Naive thymus-derived CD4-positive, alpha-beta T cell (primary cell): ENCODE measurements around the gene ZBTB7C. TPM values are rescaled to one million over a fixed set of nuclear protein-coding genes. Genes with fewer than 3 reads are reported as not detected.

ENCODE experiments used
- ATAC-seq: fragments of 150-1000 bp; cut with Tn5 transposase; 2 replicates; pipeline ENCODE4 v1.10.0; 2021; ENCODE audit warnings: mild to moderate bottlenecking, moderate library complexity
- CTCF ChIA-PET: fragments of 350-600 bp; sonication (Branson Sonifier 250); formaldehyde crosslinking; loops from one replicate; lab custom pipeline; 2021; ENCODE audit warnings: antibody characterized with exemption; lab: Charles Lee
- POLR2A ChIA-PET: fragments of 350-600 bp; sonication (Branson Sonifier 250); formaldehyde crosslinking; loops from one replicate; lab custom pipeline; 2021; ENCODE audit warnings: antibody characterized with exemption, inconsistent platforms; lab: Charles Lee
- DNase-seq, 9 donors: peaks; one replicate each; pipeline versions ENCODE4 v3.0.0 to v3.0.0-alpha.2; 2020 to 2022; ENCODE audit warnings: mixed read lengths in 1 of 9
- H3K27ac ChIP-seq: one replicate; pipeline ENCODE4 v1.7.0; 2013; ENCODE audit warnings: mild to moderate bottlenecking, low read depth, low read length, moderate library complexity
- H3K27me3 ChIP-seq, 2 donors: one replicate each; pipeline ENCODE4 v1.7.0; 2013; ENCODE audit warnings: low read length in 2 of 2, mild to moderate bottlenecking in 2 of 2, moderate library complexity in 2 of 2; ENCODE audit not compliant: control insufficient read depth in 2 of 2, insufficient read depth in 2 of 2
- H3K36me3 ChIP-seq, 3 experiments: 1 replicate in 2 of 3; 2 replicates in 1 of 3; pipeline ENCODE4 v1.7.0; 2013; ENCODE audit warnings: low read length in 3 of 3, mild to moderate bottlenecking in 3 of 3, moderate library complexity in 1 of 3; ENCODE audit not compliant: insufficient read depth in 3 of 3, control insufficient read depth in 2 of 3
- H3K4me1 ChIP-seq, 2 donors: one replicate each; pipeline ENCODE4 v1.7.0; 2013; ENCODE audit warnings: low read length in 2 of 2, mild to moderate bottlenecking in 2 of 2, moderate library complexity in 1 of 2; ENCODE audit not compliant: control insufficient read depth in 2 of 2, insufficient read depth in 2 of 2
- H3K4me3 ChIP-seq: 2 replicates; pipeline ENCODE4 v1.7.0; 2013; ENCODE audit warnings: mild to moderate bottlenecking, low read length
- H3K9me3 ChIP-seq, 3 experiments: 1 replicate in 2 of 3; 2 replicates in 1 of 3; pipeline ENCODE4 v1.7.0; 2013; ENCODE audit warnings: low read length in 3 of 3; ENCODE audit not compliant: control insufficient read depth in 2 of 3
- H3K27ac Mint-ChIP-seq, 9 donors: one replicate each; pipeline ENCODE4 v1.8.0; 2020 to 2022; ENCODE audit warnings: mixed read lengths in 9 of 9, mild to moderate bottlenecking in 8 of 9, moderate library complexity in 5 of 9, inconsistent platforms in 2 of 9
- H3K27me3 Mint-ChIP-seq, 5 donors: one replicate each; pipeline ENCODE4 v1.8.0; 2021 to 2022; ENCODE audit warnings: mixed read lengths in 5 of 5, mild to moderate bottlenecking in 1 of 5
- H3K36me3 Mint-ChIP-seq, 5 donors: one replicate each; pipeline ENCODE4 v1.8.0; 2020 to 2022; ENCODE audit warnings: mixed read lengths in 5 of 5, mild to moderate bottlenecking in 3 of 5, inconsistent platforms in 1 of 5
- H3K4me1 Mint-ChIP-seq, 7 donors: one replicate each; pipeline ENCODE4 v1.8.0; 2020 to 2022; ENCODE audit warnings: mixed read lengths in 7 of 7, mild to moderate bottlenecking in 3 of 7, inconsistent platforms in 1 of 7
- H3K4me3 Mint-ChIP-seq, 10 donors: one replicate each; pipeline ENCODE4 v1.8.0; 2020 to 2022; ENCODE audit warnings: mild to moderate bottlenecking in 10 of 10, mixed read lengths in 10 of 10, moderate library complexity in 6 of 10, inconsistent platforms in 2 of 10
- H3K9me3 Mint-ChIP-seq, 11 donors: one replicate each; pipeline ENCODE4 v1.8.0; 2020 to 2022; ENCODE audit warnings: mixed read lengths in 11 of 11, mild to moderate bottlenecking in 4 of 11, inconsistent platforms in 1 of 11, moderate library complexity in 1 of 11
- intact Hi-C, 2 donors: fragments of 100-400 bp; cut with micrococcal nuclease; formaldehyde crosslinking; loops; one replicate each; pipeline ENCODE4 v1.15.1; 2023
- polyA plus RNA-seq, 2 donors: library from polyadenylated mRNA; unstranded; fragments of 300-500 nt; fragmentation: Illumina TruSeq; gene quantifications; one replicate each; pipeline ENCODE4 v1.2.3, GENCODE V29; 2021
- total RNA-seq, 6 experiments: library from RNA in 5 of 6; stranded (reverse) in 5 of 6; gene quantifications; 1 replicate in 5 of 6; 2 replicates in 1 of 6; pipeline ENCODE4 v1.2.3 and lab custom pipeline; 2021 to 2026

The ZBTB7C gene
- total and polyA plus RNA-seq, 7 experiments from 2014 or later, result 0.51 TPM; not detected in 6

- Histone ChIP-seq H3K4me3 (no peak overlapping the region), H3K9me3 (no peaks in the 10 kb centered on the region), H3K27ac (no peak overlapping the region), H3K27me3 (no peaks in the 10 kb centered on the region), H3K36me3 (no peaks in the 10 kb centered on the region), H3K4me1 (no peaks in the 10 kb centered on the region)
- Mint-ChIP-seq H3K4me1 (peaks cover 0 to 16% (median 5%) of the 10 kb centered on the region in 7 donors), H3K4me3 (no peak overlapping the region), H3K9me3 (no peaks in the 10 kb centered on the region), H3K27me3 (peaks cover 0 to 4% (median 0%) of the 10 kb centered on the region in 5 donors), H3K27ac (no peak overlapping the region), H3K36me3 (no peaks in the 10 kb centered on the region)
- ATAC-seq, result no peak
- ChIA-PET POLR2A (no interaction called here), CTCF (no interaction called here)
- no peak for DNase-seq
- intact Hi-C loops, result no loop called here
These were observed 105.3 kb downstream of the ZBTB7C start for GRCh38 chr18:48303883-48304282.

- no peaks in the 10 kb centered on the region for H3K4me1 ChIP-seq
- ChIA-PET CTCF (no interaction called here), POLR2A (no interaction called here)
- H3K27me3 ChIP-seq, result no peaks in the 10 kb centered on the region
- no peak overlapping the region for H3K27ac ChIP-seq
- no peaks in the 10 kb centered on the region for H3K9me3 Mint-ChIP-seq
- no peak overlapping the region for H3K4me3 ChIP-seq
- peaks cover 0 to 16% (median 5%) of the 10 kb centered on the region in 7 donors for H3K4me1 Mint-ChIP-seq
- no peaks in the 10 kb centered on the region for H3K36me3 ChIP-seq
- H3K27me3 Mint-ChIP-seq, result peaks cover 0 to 4% (median 0%) of the 10 kb centered on the region in 5 donors
- no peaks in the 10 kb centered on the region for H3K9me3 ChIP-seq
- H3K4me3 Mint-ChIP-seq, result no peak overlapping the region
- no peaks in the 10 kb centered on the region for H3K36me3 Mint-ChIP-seq
- H3K27ac Mint-ChIP-seq, result no peak overlapping the region
- ATAC-seq (no peak), DNase-seq (no peak)
- intact Hi-C loops, result no loop called here
These were observed 106.4 kb downstream of the ZBTB7C start for GRCh38 chr18:48302736-48303135.

GRCh38 chr18:48300463-48300961 is 108.7 kb downstream of the ZBTB7C start:
- intact Hi-C loops, result loop anchor here in 1 of 2 donors (1.0 kb wide), 1 partner anchor 139 kb away; no protein-coding TSS in a partner anchor
- Histone ChIP-seq H3K36me3 (no peaks in the 10 kb centered on the region), H3K4me3 (no peak overlapping the region), H3K27me3 (no peaks in the 10 kb centered on the region), H3K27ac (no peak overlapping the region), H3K4me1 (no peaks in the 10 kb centered on the region), H3K9me3 (no peaks in the 10 kb centered on the region)
- Mint-ChIP-seq H3K4me1 (peaks cover 0 to 16% (median 5%) of the 10 kb centered on the region in 7 donors), H3K36me3 (no peaks in the 10 kb centered on the region), H3K27me3 (peaks cover 0 to 8% (median 0%) of the 10 kb centered on the region in 5 donors), H3K4me3 (peak overlapping the region in 1 of 10 donors; percentile 29), H3K27ac (peak overlapping the region in 2 of 9 donors; percentile 34 to 48), H3K9me3 (no peaks in the 10 kb centered on the region)
- ChIA-PET POLR2A (no interaction called here), CTCF (no interaction called here)
- peak; percentile 31 for ATAC-seq
- peak in 1 of 9 donors; percentile 31 for DNase-seq

- no peak overlapping the region for H3K4me3 ChIP-seq
- intact Hi-C loops, result no loop called here
- H3K9me3 ChIP-seq, result no peaks in the 10 kb centered on the region
- Mint-ChIP-seq H3K4me1 (peaks cover 0 to 16% (median 5%) of the 10 kb centered on the region in 7 donors), H3K27me3 (peaks cover 0 to 4% (median 0%) of the 10 kb centered on the region in 5 donors), H3K36me3 (no peaks in the 10 kb centered on the region), H3K27ac (no peak overlapping the region), H3K4me3 (no peak overlapping the region), H3K9me3 (no peaks in the 10 kb centered on the region)
- H3K27me3 ChIP-seq, result no peaks in the 10 kb centered on the region
- DNase-seq (no peak), ATAC-seq (no peak)
- CTCF ChIA-PET, result no interaction called here
- no peak overlapping the region for H3K27ac ChIP-seq
- POLR2A ChIA-PET, result no interaction called here
- H3K4me1 ChIP-seq, result no peaks in the 10 kb centered on the region
- H3K36me3 ChIP-seq, result no peaks in the 10 kb centered on the region
These were observed 112.0 kb downstream of the ZBTB7C start for GRCh38 chr18:48297139-48297538.

GRCh38 chr18:48296581-48296980 is 112.6 kb downstream of the ZBTB7C start:
- CTCF ChIA-PET, result no interaction called here
- no peaks in the 10 kb centered on the region for H3K27me3 ChIP-seq
- ATAC-seq, result no peak
- H3K27ac Mint-ChIP-seq, result no peak overlapping the region
- H3K4me3 ChIP-seq, result no peak overlapping the region
- no peaks in the 10 kb centered on the region for H3K9me3 ChIP-seq
- H3K36me3 ChIP-seq, result no peaks in the 10 kb centered on the region
- no peaks in the 10 kb centered on the region for H3K36me3 Mint-ChIP-seq
- no peak overlapping the region for H3K27ac ChIP-seq
- no peak for DNase-seq
- no peaks in the 10 kb centered on the region for H3K4me1 ChIP-seq
- H3K4me1 Mint-ChIP-seq, result peaks cover 0 to 16% (median 5%) of the 10 kb centered on the region in 7 donors
- peaks cover 0 to 4% (median 0%) of the 10 kb centered on the region in 5 donors for H3K27me3 Mint-ChIP-seq
- POLR2A ChIA-PET, result no interaction called here
- intact Hi-C loops, result no loop called here
- H3K9me3 Mint-ChIP-seq, result no peaks in the 10 kb centered on the region
- H3K4me3 Mint-ChIP-seq, result no peak overlapping the region

GRCh38 chr18:48295586-48296311 is 113.4 kb downstream of the ZBTB7C start:
- ATAC-seq (no peak), DNase-seq (no peak)
- intact Hi-C loops, result no loop called here
- ChIA-PET POLR2A (no interaction called here), CTCF (no interaction called here)
- no peak overlapping the region for H3K27ac ChIP-seq
- H3K4me1 ChIP-seq, result no peaks in the 10 kb centered on the region
- no peaks in the 10 kb centered on the region for H3K36me3 ChIP-seq
- no peaks in the 10 kb centered on the region for H3K27me3 ChIP-seq
- no peaks in the 10 kb centered on the region for H3K9me3 Mint-ChIP-seq
- H3K36me3 Mint-ChIP-seq, result no peaks in the 10 kb centered on the region
- H3K4me1 Mint-ChIP-seq, result peaks cover 0 to 14% (median 5%) of the 10 kb centered on the region in 7 donors
- no peak overlapping the region for H3K27ac Mint-ChIP-seq
- H3K4me3 Mint-ChIP-seq, result no peak overlapping the region
- H3K4me3 ChIP-seq, result no peak overlapping the region
- H3K27me3 Mint-ChIP-seq, result peaks cover 0 to 4% (median 0%) of the 10 kb centered on the region in 5 donors
- no peaks in the 10 kb centered on the region for H3K9me3 ChIP-seq
